HAP-1 (cell line): ENCODE data around the gene HDAC4.

ENCODE experiments used
- DNase-seq, 2 experiments: peaks; one replicate each; pipeline ENCODE4 v3.0.0-alpha.2; 2016 to 2020; ENCODE audit warnings: low spot score in 2 of 2
- H3K27me3 ChIP-seq: fragments of 250-450 bp; sonication (Bioruptor Pico); 2 replicates; pipeline ENCODE4 v1.5.1; 2020; ENCODE audit warnings: low read depth, mild to moderate bottlenecking, moderate library complexity
- H3K36me3 ChIP-seq: fragments of 250-450 bp; sonication (Bioruptor Pico); replicated peaks from 2 replicates; pipeline ENCODE4 v1.5.1; 2020; ENCODE audit warnings: mild to moderate bottlenecking
- H3K4me1 ChIP-seq: fragments of 250-450 bp; sonication (Bioruptor Pico); 2 replicates; pipeline ENCODE4 v1.5.1; 2020; ENCODE audit warnings: mild to moderate bottlenecking
- H3K4me3 ChIP-seq: fragments of 250-450 bp; sonication (Bioruptor Pico); 2 replicates; pipeline ENCODE4 v1.5.1; 2020; ENCODE audit warnings: mild to moderate bottlenecking, moderate library complexity
- H3K9me3 ChIP-seq: fragments of 250-450 bp; sonication (Bioruptor Pico); 2 replicates; pipeline ENCODE4 v1.5.1; 2020; ENCODE audit warnings: mild to moderate bottlenecking, moderate library complexity
- in situ Hi-C: fragments of 300-500 bp; cut with MboI; formaldehyde crosslinking; loops from 3 replicates; pipeline ENCODE4 v1.14.3; 2020; ENCODE audit warnings: low sequenced_read_pairs, inconsistent platforms, mixed read lengths

The HDAC4 gene

DNA sequence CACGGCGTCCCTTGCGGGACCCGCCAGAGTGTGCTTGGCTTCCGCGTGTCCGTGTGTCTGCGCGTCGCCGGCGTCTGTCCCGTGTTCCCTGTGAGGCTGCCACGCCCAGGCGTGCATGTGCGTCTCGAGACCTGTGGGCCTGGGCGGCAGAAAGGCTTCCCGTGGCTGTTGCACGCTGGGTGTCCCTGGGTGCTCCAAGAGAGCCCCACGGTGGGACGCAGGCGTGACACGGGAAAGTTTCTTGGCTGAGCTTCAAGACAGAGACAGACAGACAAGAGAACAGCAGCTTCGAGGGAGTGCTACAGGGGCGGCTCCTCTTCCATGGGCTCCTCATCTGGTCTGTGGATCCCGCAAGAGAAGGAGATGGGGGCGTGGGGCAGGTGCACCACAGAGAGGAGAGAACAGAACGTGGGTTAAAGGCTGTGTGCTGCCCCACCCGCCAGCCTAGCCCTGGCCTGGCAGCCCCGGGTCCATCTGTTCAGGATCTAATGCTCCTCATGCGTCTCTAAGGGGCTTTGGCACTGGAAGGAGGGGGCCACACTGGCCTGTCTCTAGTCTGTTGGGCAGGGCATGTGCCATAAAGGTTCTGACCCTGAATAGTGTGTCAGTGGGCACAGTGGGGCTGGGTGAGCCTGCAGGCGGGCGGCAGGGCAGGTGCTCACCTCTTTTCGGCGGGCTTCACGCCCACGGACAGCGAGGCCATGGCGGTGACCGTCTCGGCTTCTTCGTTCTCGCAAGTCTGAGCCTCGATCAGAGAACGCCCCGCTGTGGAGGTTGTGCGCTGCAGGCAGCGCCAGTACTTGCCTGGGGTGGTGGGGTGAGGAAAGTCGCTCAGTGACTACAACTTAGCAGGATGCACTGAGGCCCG is 347.8 kb downstream of the HDAC4 start:
- DNase-seq = no peak
- H3K4me1 ChIP-seq = no peaks in the 10 kb centered on the region
- H3K36me3 ChIP-seq = no peaks in the 10 kb centered on the region
- in situ Hi-C loops = no loop called here
- no peak overlapping the region for H3K4me3 ChIP-seq
- no peaks in the 10 kb centered on the region for H3K9me3 ChIP-seq
- no peaks in the 10 kb centered on the region for H3K27me3 ChIP-seq

DNA sequence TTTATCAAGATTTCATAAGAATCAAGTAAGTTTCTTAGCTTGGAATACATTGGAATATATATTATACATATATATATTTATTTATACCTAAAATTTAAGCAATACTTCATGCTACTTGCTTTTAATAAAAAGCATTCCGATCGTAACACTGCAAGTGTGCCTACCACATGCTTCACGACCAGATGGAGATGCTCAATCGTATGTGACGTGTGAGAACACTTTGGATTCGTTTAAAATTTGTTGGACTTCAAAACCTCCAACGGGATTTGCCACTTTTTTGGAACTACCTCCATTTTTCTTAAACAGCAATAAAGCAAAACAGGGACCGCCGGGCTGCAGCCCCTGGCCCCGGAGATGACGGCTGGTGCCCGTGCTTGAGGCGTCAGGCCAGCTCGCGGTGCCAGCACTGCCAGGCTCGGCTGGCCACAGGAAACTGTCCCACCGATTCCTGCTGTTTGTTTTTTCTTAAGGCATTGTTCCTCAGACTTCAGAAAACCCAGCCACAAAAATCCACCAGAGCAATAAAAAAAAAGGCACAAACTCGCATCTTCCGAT is 348.9 kb downstream of the HDAC4 start:
- H3K36me3 ChIP-seq = no peaks in the 10 kb centered on the region
- in situ Hi-C loops = no loop called here
- no peak for DNase-seq

GRCh38 chr2:239050252-239050649 is 350.6 kb downstream of the HDAC4 start:
- H3K9me3 ChIP-seq = no peaks in the 10 kb centered on the region
- DNase-seq = no peak
- H3K36me3 ChIP-seq = no peaks in the 10 kb centered on the region
- H3K4me1 ChIP-seq = no peaks in the 10 kb centered on the region
- no peaks in the 10 kb centered on the region for H3K27me3 ChIP-seq
- in situ Hi-C loops = no loop called here
- no peak overlapping the region for H3K4me3 ChIP-seq

More for the DNA sequence above, 348.9 kb downstream of the HDAC4 start:
- Histone ChIP-seq H3K9me3 (no peaks in the 10 kb centered on the region), H3K4me3 (no peak overlapping the region), H3K27me3 (no peaks in the 10 kb centered on the region), H3K4me1 (no peaks in the 10 kb centered on the region)

DNA sequence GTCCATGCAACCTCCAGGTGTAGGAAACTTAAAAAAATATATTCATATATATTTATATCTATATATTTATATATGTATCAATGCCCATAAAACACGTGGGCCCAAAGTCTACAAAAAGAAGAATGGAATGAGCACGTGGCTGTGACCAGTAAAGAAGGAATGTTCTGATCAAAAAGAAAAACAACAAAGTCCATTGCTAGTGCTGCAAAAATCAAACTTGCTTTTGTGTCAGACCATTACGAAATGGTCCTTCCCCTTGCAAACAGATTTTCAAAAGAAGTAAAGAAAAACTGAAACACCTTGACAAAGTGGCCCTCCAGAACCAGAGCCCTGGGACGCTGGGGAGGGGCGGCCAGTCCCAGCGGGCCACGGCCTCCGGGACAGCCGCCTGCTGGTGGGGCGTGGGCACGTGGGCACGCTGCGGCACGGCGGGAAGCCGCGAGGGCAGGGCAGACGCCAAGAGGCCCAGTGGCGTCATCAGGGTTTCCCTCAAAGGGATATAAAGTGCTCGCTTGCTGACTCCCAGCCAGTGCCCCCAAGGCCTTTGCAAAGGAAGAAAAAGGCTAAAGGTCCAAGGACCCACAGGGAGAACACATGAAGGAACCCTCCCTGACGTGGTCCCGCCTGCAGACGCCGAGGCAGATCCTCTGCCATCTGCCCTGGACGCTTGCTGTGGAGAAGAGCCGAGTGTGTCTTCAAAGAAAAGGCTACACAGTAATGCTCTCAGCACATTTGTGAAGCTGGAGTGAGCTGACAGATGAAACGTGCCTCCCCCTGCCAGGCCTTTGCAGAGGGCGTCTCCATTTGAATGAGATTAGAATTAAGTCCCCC is 351.2 kb downstream of the HDAC4 start:
- no peaks in the 10 kb centered on the region for H3K9me3 ChIP-seq
- no peak for DNase-seq
- H3K4me3 ChIP-seq = no peak overlapping the region
- H3K4me1 ChIP-seq = no peaks in the 10 kb centered on the region
- H3K27me3 ChIP-seq = no peaks in the 10 kb centered on the region
- H3K36me3 ChIP-seq = no peaks in the 10 kb centered on the region
- in situ Hi-C loops = no loop called here

DNA sequence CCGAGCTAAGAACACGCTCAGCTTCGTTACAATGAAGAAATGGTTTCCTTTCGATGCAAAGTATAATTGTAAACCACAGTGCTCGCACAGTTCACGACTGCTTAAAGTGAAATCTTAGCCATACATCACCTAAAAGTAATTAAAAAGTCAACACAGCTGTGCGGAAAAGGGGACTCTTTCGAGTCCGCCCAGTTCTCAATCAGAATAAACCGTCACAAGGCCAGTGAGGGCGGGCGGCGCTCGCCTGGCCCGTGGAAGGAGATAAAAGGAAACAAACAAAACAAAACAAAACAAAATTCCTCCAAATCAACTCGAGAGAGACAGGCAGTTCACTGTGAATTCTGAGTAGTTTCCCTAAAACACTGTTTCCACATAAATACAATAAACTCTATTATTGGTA is 352.1 kb downstream of the HDAC4 start:
- no peak for DNase-seq
- Histone ChIP-seq H3K27me3 (no peaks in the 10 kb centered on the region), H3K4me3 (no peak overlapping the region), H3K9me3 (no peaks in the 10 kb centered on the region), H3K36me3 (no peaks in the 10 kb centered on the region), H3K4me1 (no peaks in the 10 kb centered on the region)
- in situ Hi-C loops = no loop called here

- H3K36me3 ChIP-seq = no peaks in the 10 kb centered on the region
- no peak overlapping the region for H3K4me3 ChIP-seq
- in situ Hi-C loops = no loop called here
- no peaks in the 10 kb centered on the region for H3K9me3 ChIP-seq
- H3K4me1 ChIP-seq = no peaks in the 10 kb centered on the region
- H3K27me3 ChIP-seq = no peaks in the 10 kb centered on the region
- no peak for DNase-seq
Measured at GRCh38 chr2:239047861-239048260, 353.0 kb downstream of the HDAC4 start.

DNA sequence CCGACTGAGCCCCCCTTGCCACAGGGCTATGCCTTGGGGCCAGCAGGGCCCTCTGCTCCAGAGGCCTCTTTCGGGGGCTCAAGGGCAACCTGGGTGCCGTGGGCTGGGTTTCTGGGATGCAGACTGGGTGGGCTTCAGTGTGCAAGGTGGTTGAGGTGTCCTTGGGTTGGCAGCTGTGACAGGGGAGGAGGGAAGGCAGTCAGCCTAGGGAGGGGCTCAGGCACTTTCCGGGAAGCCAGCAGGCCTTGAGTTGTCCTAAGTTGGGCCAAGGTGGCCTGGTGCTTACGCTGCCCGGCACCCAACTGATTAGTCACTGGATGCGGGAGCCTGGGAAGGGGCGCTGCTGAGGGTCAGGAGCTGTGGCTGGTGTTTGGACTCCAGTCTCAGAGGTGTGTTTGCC is 353.4 kb downstream of the HDAC4 start:
- no peaks in the 10 kb centered on the region for H3K4me1 ChIP-seq
- H3K36me3 ChIP-seq = no peaks in the 10 kb centered on the region
- in situ Hi-C loops = no loop called here

DNA sequence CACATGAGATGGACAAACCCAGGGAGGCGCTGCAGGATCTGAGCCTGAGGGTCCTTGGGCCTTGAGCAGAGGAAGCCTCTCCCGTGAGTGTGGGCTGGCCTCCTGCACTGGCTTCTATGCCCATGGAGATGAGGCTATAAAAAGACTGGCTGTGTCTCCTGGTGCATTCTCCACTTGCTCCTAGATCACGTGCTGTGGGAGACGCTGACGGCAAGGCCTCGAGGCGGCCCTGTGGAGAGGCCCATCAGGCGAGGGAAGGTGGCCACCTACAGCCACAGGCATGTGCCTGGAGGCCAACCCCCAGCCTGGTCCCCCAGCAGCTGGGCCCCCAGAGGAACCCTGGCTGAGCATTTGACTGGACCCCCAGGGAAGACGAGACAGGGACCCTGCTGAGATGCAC is 354.0 kb downstream of the HDAC4 start:
- H3K9me3 ChIP-seq = no peaks in the 10 kb centered on the region
- no peaks in the 10 kb centered on the region for H3K36me3 ChIP-seq
- no peaks in the 10 kb centered on the region for H3K4me1 ChIP-seq
- no peak overlapping the region for H3K4me3 ChIP-seq
- in situ Hi-C loops = no loop called here
- H3K27me3 ChIP-seq = no peaks in the 10 kb centered on the region
- no peak for DNase-seq

More for the DNA sequence above, 353.4 kb downstream of the HDAC4 start:
- Histone ChIP-seq H3K27me3 (no peaks in the 10 kb centered on the region), H3K9me3 (no peaks in the 10 kb centered on the region), H3K4me3 (no peak overlapping the region)
- no peak for DNase-seq

DNA sequence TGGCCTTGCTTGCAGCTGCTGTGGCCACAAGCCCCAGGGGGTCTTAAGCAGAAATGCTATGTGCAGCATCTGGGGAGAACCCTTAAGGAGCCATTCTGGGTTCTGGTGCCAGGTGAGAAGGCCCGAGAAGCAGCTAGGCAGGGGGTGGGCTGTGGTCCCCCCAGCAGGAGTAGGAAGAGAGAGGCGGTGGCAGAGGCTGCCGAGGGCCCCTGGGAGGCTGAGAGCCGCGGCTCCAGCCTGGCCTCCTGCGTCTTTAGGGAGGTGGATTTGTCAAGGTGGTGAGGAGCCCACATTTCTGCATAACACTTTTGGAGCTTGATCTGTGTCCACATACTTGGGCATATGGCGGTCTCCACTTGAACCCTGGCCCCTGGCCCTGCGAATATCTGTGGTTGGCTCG is 356.5 kb downstream of the HDAC4 start:
- in situ Hi-C loops = no loop called here
- Histone ChIP-seq H3K4me3 (no peak overlapping the region), H3K27me3 (no peaks in the 10 kb centered on the region)

GRCh38 chr2:239043326-239043725 is 357.5 kb downstream of the HDAC4 start:
- Histone ChIP-seq H3K4me1 (no peaks in the 10 kb centered on the region), H3K4me3 (no peak overlapping the region), H3K27me3 (no peaks in the 10 kb centered on the region), H3K36me3 (no peaks in the 10 kb centered on the region), H3K9me3 (no peaks in the 10 kb centered on the region)
- no peak for DNase-seq
- in situ Hi-C loops = no loop called here

More for the DNA sequence above, 356.5 kb downstream of the HDAC4 start:
- Histone ChIP-seq H3K4me1 (no peaks in the 10 kb centered on the region), H3K36me3 (no peaks in the 10 kb centered on the region), H3K9me3 (no peaks in the 10 kb centered on the region)
- DNase-seq = no peak

GRCh38 chr2:239042551-239043320 is 358.1 kb downstream of the HDAC4 start:
- H3K4me3 ChIP-seq = no peak overlapping the region
- no peak for DNase-seq
- H3K4me1 ChIP-seq = no peaks in the 10 kb centered on the region
- in situ Hi-C loops = no loop called here
- H3K27me3 ChIP-seq = no peaks in the 10 kb centered on the region
- H3K36me3 ChIP-seq = no peaks in the 10 kb centered on the region
- H3K9me3 ChIP-seq = no peaks in the 10 kb centered on the region

GRCh38 chr2:239042046-239042445 is 358.8 kb downstream of the HDAC4 start:
- Histone ChIP-seq H3K4me3 (no peak overlapping the region), H3K36me3 (no peaks in the 10 kb centered on the region), H3K27me3 (no peaks in the 10 kb centered on the region), H3K4me1 (no peaks in the 10 kb centered on the region), H3K9me3 (no peaks in the 10 kb centered on the region)
- DNase-seq = no peak
- in situ Hi-C loops = no loop called here

DNA sequence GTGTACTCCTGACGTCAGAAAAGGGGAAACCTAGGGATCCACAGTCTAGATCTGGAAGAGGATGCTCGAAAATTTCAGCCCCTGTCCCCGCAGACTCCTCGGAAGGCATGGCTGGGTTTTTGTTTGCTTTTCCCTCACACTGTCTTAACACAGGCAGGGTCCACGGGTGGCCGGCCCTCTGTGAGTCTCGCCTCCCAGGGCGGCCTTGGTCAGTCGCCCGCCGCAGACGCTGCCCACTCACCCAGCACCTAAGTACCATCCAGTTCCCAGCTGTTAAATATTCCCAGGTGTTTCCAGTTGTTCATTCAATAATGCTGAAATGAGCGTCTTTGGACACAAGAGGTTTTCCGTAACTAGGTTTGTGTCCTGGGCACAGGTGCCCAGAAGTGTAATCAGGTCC is 359.8 kb downstream of the HDAC4 start:
- in situ Hi-C loops = no loop called here
- no peaks in the 10 kb centered on the region for H3K4me1 ChIP-seq
- H3K4me3 ChIP-seq = no peak overlapping the region
- no peak for DNase-seq
- no peaks in the 10 kb centered on the region for H3K27me3 ChIP-seq
- H3K36me3 ChIP-seq = no peaks in the 10 kb centered on the region
- H3K9me3 ChIP-seq = no peaks in the 10 kb centered on the region
